Caco-2 (cell line): ENCODE measurements around the gene RRBP1. TPM values are rescaled to one million over a fixed set of nuclear protein-coding genes. Genes with fewer than 3 reads are reported as not detected.

Source experiments
- BruUV-seq: library from RNA; stranded (reverse); fragments of 400-500 nt; replicated peaks from 2 replicates; lab custom pipeline; 2021; lab: Mats Ljungman, UMichigan
- CTCF ChIA-PET: fragments of 300-600 bp; sonication (Branson Sonifier 250); formaldehyde crosslinking; loops from one replicate; lab custom pipeline; 2022; ENCODE audit warnings: antibody characterized with exemption; lab: Charles Lee
- POLR2A ChIA-PET: fragments of 300-600 bp; sonication (Branson Sonifier 250); formaldehyde crosslinking; loops from one replicate; lab custom pipeline; 2022; ENCODE audit warnings: antibody characterized with exemption; lab: Charles Lee
- DNase-seq, 2 experiments: peaks; one replicate each; pipeline versions ENCODE4 v3.0.0 to v3.0.0-alpha.2; 2020 to 2022
- H3K27me3 ChIP-seq: replicated peaks from 2 replicates; pipeline ENCODE4 v1.6.0; 2011; ENCODE audit warnings: low read length; ENCODE audit not compliant: control insufficient read depth, insufficient read depth
- H3K36me3 ChIP-seq: 2 replicates; pipeline ENCODE4 v1.5.1; 2011; ENCODE audit warnings: low read length; ENCODE audit not compliant: control insufficient read depth, insufficient read depth
- H3K4me1 ChIP-seq: fragments of 250-450 bp; sonication (Bioruptor Pico); 2 replicates; pipeline ENCODE4 v1.5.1; 2020; ENCODE audit warnings: mild to moderate bottlenecking
- H3K4me3 ChIP-seq: 2 replicates; pipeline ENCODE4 v1.5.1; 2011; ENCODE audit warnings: low read depth, mild to moderate bottlenecking, control low read depth, low read length
- H3K9me3 ChIP-seq: fragments of 250-450 bp; sonication (Bioruptor Pico); 2 replicates; pipeline ENCODE4 v1.5.1; 2020; ENCODE audit warnings: mild to moderate bottlenecking, moderate library complexity
- H3K27ac Mint-ChIP-seq: one replicate; pipeline ENCODE4 v1.8.0; 2022; ENCODE audit warnings: mixed read lengths; ENCODE audit not compliant: unreplicated experiment
- H3K27me3 Mint-ChIP-seq: one replicate; pipeline ENCODE4 v1.8.0; 2022; ENCODE audit warnings: mixed read lengths; ENCODE audit not compliant: insufficient read depth, unreplicated experiment
- H3K36me3 Mint-ChIP-seq: one replicate; pipeline ENCODE4 v1.8.0; 2022; ENCODE audit warnings: mild to moderate bottlenecking, mixed read lengths; ENCODE audit not compliant: insufficient read depth, unreplicated experiment
- H3K4me1 Mint-ChIP-seq: one replicate; pipeline ENCODE4 v1.8.0; 2022; ENCODE audit warnings: low read depth, mixed read lengths; ENCODE audit not compliant: unreplicated experiment
- H3K4me3 Mint-ChIP-seq: one replicate; pipeline ENCODE4 v1.8.0; 2022; ENCODE audit warnings: mild to moderate bottlenecking, moderate library complexity, mixed read lengths; ENCODE audit not compliant: unreplicated experiment
- H3K9me3 Mint-ChIP-seq: one replicate; pipeline ENCODE4 v1.8.0; 2022; ENCODE audit warnings: mixed read lengths; ENCODE audit not compliant: unreplicated experiment
- CTCF ChIP-seq, 2 experiments: fragments of 200-600 bp in 1 of 2; IDR thresholded peaks; 1 replicate in 1 of 2; 2 replicates in 1 of 2; pipeline versions ENCODE4 v1.5.1 to v1.8.0; 2011 to 2022; ENCODE audit warnings: antibody characterized with exemption in 1 of 2, control low read depth in 1 of 2, inconsistent platforms in 1 of 2, low read depth in 1 of 2, low read length in 1 of 2, mild to moderate bottlenecking in 1 of 2, moderate library complexity in 1 of 2; ENCODE audit not compliant: insufficient read depth in 1 of 2, severe bottlenecking in 1 of 2, unreplicated experiment in 1 of 2
- intact Hi-C: fragments of 100-400 bp; cut with micrococcal nuclease; formaldehyde crosslinking; loops from one replicate; pipeline ENCODE4 v1.10.0; 2022; ENCODE audit not compliant: unreplicated experiment
- total RNA-seq: library from RNA; stranded (reverse); gene quantifications from 2 replicates; pipeline ENCODE4 v1.2.3, GENCODE V29; 2022

The RRBP1 gene
- total RNA-seq, 1 experiment from 2014 or later, result 758 TPM

- no TSS peak for BruUV-seq
- Mint-ChIP-seq H3K4me1 (peaks cover 5% of the 10 kb centered on the region), H3K27me3 (no peaks in the 10 kb centered on the region), H3K9me3 (no peaks in the 10 kb centered on the region), H3K36me3 (peaks cover 98% of the 10 kb centered on the region), H3K4me3 (peak overlapping the region; percentile 20), H3K27ac (peak overlapping the region; percentile 63)
- TF ChIP-seq CTCF (IDR thresholded peaks at IDR 0.05; ENCODE audit: insufficient read depth in 1 of 2, low read depth in 1 of 2, low read length in 1 of 2, severe bottlenecking in 1 of 2, unreplicated experiment in 1 of 2), result peak in 1 of 2 experiments; percentile 71
- peak; percentile 81 for DNase-seq
- intact Hi-C loops, result loop anchor here (2.0 kb wide), 1 partner anchor 287 kb away; no protein-coding TSS in a partner anchor
- Histone ChIP-seq H3K4me3 (no peak overlapping the region), H3K9me3 (no peaks in the 10 kb centered on the region), H3K4me1 (no peaks in the 10 kb centered on the region), H3K36me3 (peaks cover 16% of the 10 kb centered on the region), H3K27me3 (no peaks in the 10 kb centered on the region)
- ChIA-PET POLR2A (interaction anchor here (0.6 to 1.5 kb wide), 2 partner anchors 42 to 319 kb away, joined by 8 read pairs; partner anchors contain the start of gene DSTN), CTCF (interaction anchor here (0.8 to 2.6 kb wide), 3 partner anchors 67 to 82 kb away, joined by 3 to 8 read pairs (median 3); no protein-coding TSS in a partner anchor)
Measured at GRCh38 chr20:17611540-17612286, 70.3 kb downstream of the RRBP1 start.

GRCh38 chr20:17611290-17611539, 70.8 kb downstream of the RRBP1 start:
- Histone ChIP-seq H3K4me3 (no peak overlapping the region), H3K4me1 (no peaks in the 10 kb centered on the region), H3K36me3 (peaks cover 15% of the 10 kb centered on the region), H3K27me3 (no peaks in the 10 kb centered on the region), H3K9me3 (no peaks in the 10 kb centered on the region)
- Mint-ChIP-seq H3K36me3 (peaks cover 98% of the 10 kb centered on the region), H3K4me3 (peak overlapping the region; percentile 16), H3K27me3 (no peaks in the 10 kb centered on the region), H3K4me1 (peaks cover 5% of the 10 kb centered on the region), H3K9me3 (no peaks in the 10 kb centered on the region), H3K27ac (peak overlapping the region; percentile 63)
- intact Hi-C loops, result loop anchor here (2.0 kb wide), 1 partner anchor 288 kb away; no protein-coding TSS in a partner anchor
- ChIA-PET CTCF (interaction anchor here (0.8 to 2.6 kb wide), 3 partner anchors 66 to 81 kb away, joined by 3 to 8 read pairs (median 3); no protein-coding TSS in a partner anchor), POLR2A (interaction anchor here (0.6 to 1.5 kb wide), 3 partner anchors 41 to 319 kb away, joined by 5 to 8 read pairs (median 8); partner anchors contain the start of gene DSTN)
- TF ChIP-seq CTCF (IDR thresholded peaks at IDR 0.05; ENCODE audit: insufficient read depth in 1 of 2, low read depth in 1 of 2, low read length in 1 of 2, severe bottlenecking in 1 of 2, unreplicated experiment in 1 of 2), result peak in 1 of 2 experiments; percentile 72
- no TSS peak for BruUV-seq
- no peak for DNase-seq

GRCh38 chr20:17610566-17611289, 71.3 kb downstream of the RRBP1 start:
- Histone ChIP-seq H3K36me3 (peaks cover 10% of the 10 kb centered on the region), H3K4me1 (no peaks in the 10 kb centered on the region), H3K9me3 (no peaks in the 10 kb centered on the region), H3K4me3 (no peak overlapping the region), H3K27me3 (no peaks in the 10 kb centered on the region)
- intact Hi-C loops, result loop anchor here (1.0 to 2.0 kb wide), 2 partner anchors 73 to 288 kb away; no protein-coding TSS in a partner anchor
- no peaks in the 10 kb centered on the region for H3K27me3 Mint-ChIP-seq
- BruUV-seq, result no TSS peak
- CTCF ChIA-PET, result interaction anchor here (0.8 to 2.6 kb wide), 3 partner anchors 66 to 81 kb away, joined by 3 to 8 read pairs (median 3); no protein-coding TSS in a partner anchor
- POLR2A ChIA-PET, result interaction anchor here (0.6 to 1.5 kb wide), 3 partner anchors 41 to 320 kb away, joined by 5 to 8 read pairs (median 8); partner anchors contain the start of gene DSTN
- H3K4me1 Mint-ChIP-seq, result peaks cover 5% of the 10 kb centered on the region
- H3K9me3 Mint-ChIP-seq, result no peaks in the 10 kb centered on the region
- H3K36me3 Mint-ChIP-seq, result peaks cover 98% of the 10 kb centered on the region
- peak overlapping the region; percentile 63 for H3K27ac Mint-ChIP-seq
- peak in 1 of 2 experiments; percentile 45 for DNase-seq
- H3K4me3 Mint-ChIP-seq, result no peak overlapping the region
- no peak for TF ChIP-seq CTCF (IDR thresholded peaks at IDR 0.05; ENCODE audit: insufficient read depth in 1 of 2, low read depth in 1 of 2, low read length in 1 of 2, severe bottlenecking in 1 of 2, unreplicated experiment in 1 of 2)
